SH-SY5Y (cell line): Measurements from ENCODE around the gene PRIM2.

ENCODE experiments used
- GATA2 ChIP-seq: IDR thresholded peaks from 2 replicates; pipeline ENCODE4 v1.6.1; 2011; ENCODE audit warnings: mild to moderate bottlenecking, low read depth, low read length
- GATA3 ChIP-seq: IDR thresholded peaks from 2 replicates; pipeline ENCODE4 v1.6.1; 2011; ENCODE audit warnings: low read depth, mild to moderate bottlenecking, low read length, moderate library complexity

- no peak for TF ChIP-seq GATA2
- TF ChIP-seq GATA3: no peak
These were observed 151.6 kb downstream of the PRIM2 start for GRCh38 chr6:57469072-57469471.
